ENCODE data around the gene RNF115. TPM values are rescaled to one million over a fixed set of nuclear protein-coding genes. Genes with fewer than 3 reads are reported as not detected.

Gene RNF115
- total and polyA plus RNA-seq, 7 donors: 3.0 to 41.8 (median 16.6) TPM

DNA sequence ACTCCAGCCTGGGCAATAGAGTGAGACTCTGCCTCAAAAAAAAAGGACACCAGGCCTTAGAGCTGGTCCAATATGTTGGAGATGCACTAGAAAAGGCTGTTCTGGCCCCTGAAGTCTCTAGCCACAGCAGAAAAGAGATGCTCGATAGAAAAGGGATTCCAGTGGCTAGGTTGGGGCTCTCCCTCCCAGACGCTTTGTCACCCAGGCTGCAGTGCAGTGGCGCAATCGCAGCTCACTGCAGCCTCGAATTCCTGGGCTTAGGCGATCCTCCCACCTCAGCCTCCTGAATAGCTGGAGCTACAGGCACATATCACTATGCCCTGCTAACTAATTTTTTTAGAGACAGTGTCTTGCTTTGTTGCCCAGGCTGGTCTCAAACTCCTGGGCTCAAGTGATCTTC, 135.0 kb downstream of the RNF115 start:
- WGBS, 2 donors: 93 to 97% methylated on average over 6 of the region's 6 CpGs
- intact Hi-C loops (cut with DNase I): no loop called here
- H3K9me3 ChIP-seq: no peaks in the 10 kb centered on the region
- TF ChIP-seq EP300 (IDR thresholded peaks at IDR 0.05) (no peak), CTCF (IDR thresholded peaks at IDR 0.05) (no peak), POLR2AphosphoS5 (IDR thresholded peaks at IDR 0.05) (no peak), POLR2A (IDR thresholded peaks at IDR 0.05) (no peak)
- H3K4me1 ChIP-seq: peaks cover 0 to 6% (median 0%) of the 10 kb centered on the region in 4 donors
- no peak for DNase-seq
- no peak overlapping the region for H3K27ac ChIP-seq
- H3K36me3 ChIP-seq: no peaks in the 10 kb centered on the region
- H3K4me3 ChIP-seq: no peak overlapping the region
- no peaks in the 10 kb centered on the region for H3K27me3 ChIP-seq

Small RNA genes lying within 50 kb of the gene (small RNA-seq; reads per million reads assigned to genes)
- 0 reads per million in 3 donors for gene MIR6736

Other genes with a start within 250 kb of the RNF115 start
- gene GPR89A, start 216.1 kb downstream of the RNF115 start, total RNA-seq: 10 to 100 TPM; 16.3 to 51.2 (median 24.3) TPM
- 10 to 100 TPM in 1 of 3 donors, 1 to 10 TPM in 2; 3.6 to 11.0 (median 4.2) TPM for gene GPR89A, start 216.1 kb downstream of the RNF115 start, polyA plus RNA-seq
- gene PDZK1, start 116.7 kb downstream of the RNF115 start, total RNA-seq: not detected
- gene PDZK1, start 116.7 kb downstream of the RNF115 start, polyA plus RNA-seq: 1 to 10 TPM in 2 of 3 donors, under 1 TPM in 1; 0.51 to 9.7 (median 9.0) TPM
- gene CD160, start 104.6 kb downstream of the RNF115 start, total RNA-seq: not detected
- under 1 TPM in 2 of 3 donors, not detected in 1; 0.31 to 0.60 TPM for gene CD160, start 104.6 kb downstream of the RNF115 start, polyA plus RNA-seq
- 10 to 100 TPM; 18.3 to 37.7 (median 26.9) TPM for gene POLR3C, start 105 bp upstream of the RNF115 start, total RNA-seq
- 10 to 100 TPM in 2 of 3 donors, 1 to 10 TPM in 1; 9.0 to 16.1 (median 12.6) TPM for gene POLR3C, start 105 bp upstream of the RNF115 start, polyA plus RNA-seq
- 1 to 10 TPM; 1.6 to 9.1 (median 2.8) TPM for gene NUDT17, start 21.5 kb upstream of the RNF115 start, total RNA-seq
- gene NUDT17, start 21.5 kb upstream of the RNF115 start, polyA plus RNA-seq: 1 to 10 TPM in 2 of 3 donors, not detected in 1; 1.2 to 2.0 TPM
- 10 to 100 TPM; 17.5 to 37.9 (median 21.7) TPM for gene PIAS3, start 35.0 kb upstream of the RNF115 start, total RNA-seq
- gene PIAS3, start 35.0 kb upstream of the RNF115 start, polyA plus RNA-seq: 10 to 100 TPM in 1 of 3 donors, 1 to 10 TPM in 2; 5.4 to 13.8 (median 5.5) TPM
- 10 to 100 TPM in 1 of 4 donors, 1 to 10 TPM in 3; 5.2 to 13.8 (median 8.3) TPM for gene ANKRD35, start 61.8 kb upstream of the RNF115 start, total RNA-seq
- 1 to 10 TPM in 2 of 3 donors, under 1 TPM in 1; 0.46 to 2.1 (median 1.8) TPM for gene ANKRD35, start 61.8 kb upstream of the RNF115 start, polyA plus RNA-seq
- 1 to 10 TPM; 2.5 to 7.4 (median 3.0) TPM for gene ITGA10, start 86.0 kb upstream of the RNF115 start, total RNA-seq
- gene ITGA10, start 86.0 kb upstream of the RNF115 start, polyA plus RNA-seq: 1 to 10 TPM in 1 of 3 donors, under 1 TPM in 1, not detected in 1; 0.23 to 1.1 TPM
- gene PEX11B, start 94.6 kb upstream of the RNF115 start, total RNA-seq: 10 to 100 TPM; 20.2 to 22.5 (median 20.6) TPM
- 10 to 100 TPM; 28.6 to 41.8 (median 33.6) TPM for gene PEX11B, start 94.6 kb upstream of the RNF115 start, polyA plus RNA-seq
- gene RBM8A, start 103.4 kb upstream of the RNF115 start, total RNA-seq: 100 to 1,000 TPM in 1 of 4 donors, 10 to 100 TPM in 3; 77.8 to 102 (median 96.8) TPM
- 100 to 1,000 TPM in 2 of 3 donors, 10 to 100 TPM in 1; 87.1 to 138 (median 101) TPM for gene RBM8A, start 103.4 kb upstream of the RNF115 start, polyA plus RNA-seq
- gene LIX1L, start 133.9 kb upstream of the RNF115 start, total RNA-seq: 10 to 100 TPM; 26.9 to 42.5 (median 36.0) TPM
- 1 to 10 TPM; 1.4 to 8.7 (median 3.0) TPM for gene LIX1L, start 133.9 kb upstream of the RNF115 start, polyA plus RNA-seq
- gene ANKRD34A, start 140.5 kb upstream of the RNF115 start, total RNA-seq: 1 to 10 TPM in 2 of 4 donors, under 1 TPM in 2; 0.33 to 1.9 (median 1.0) TPM
- under 1 TPM in 1 of 3 donors, not detected in 2; 0.41 TPM for gene ANKRD34A, start 140.5 kb upstream of the RNF115 start, polyA plus RNA-seq
- 10 to 100 TPM; 23.1 to 32.8 (median 27.4) TPM for gene POLR3GL, start 140.6 kb upstream of the RNF115 start, total RNA-seq
- 10 to 100 TPM; 35.9 to 47.4 (median 40.9) TPM for gene POLR3GL, start 140.6 kb upstream of the RNF115 start, polyA plus RNA-seq
- 1,000 to 10,000 TPM; 1,623 to 4,609 (median 1,842) TPM for gene TXNIP, start 172.5 kb upstream of the RNF115 start, total RNA-seq
- gene TXNIP, start 172.5 kb upstream of the RNF115 start, polyA plus RNA-seq: 100 to 1,000 TPM; 326 to 783 (median 548) TPM
- gene HJV, start 197.6 kb upstream of the RNF115 start, total RNA-seq: not detected
- not detected for gene HJV, start 197.6 kb upstream of the RNF115 start, polyA plus RNA-seq